Gastrocnemius medialis (tissue), 4 donors: ENCODE measurements around the gene RFXAP.

Experiments used
- CTCF ChIP-seq, 5 experiments: fragments of 450-650 bp in 3 of 5; fragments of 200-600 bp in 2 of 5; sonication (generic) in 2 of 5; IDR thresholded peaks in 4 of 5; conservative IDR thresholded peaks in 1 of 5; 1 replicate in 4 of 5; 2 replicates in 1 of 5; pipeline ENCODE4 v1.5.1; 2016 to 2019; ENCODE audit warnings: antibody characterized with exemption in 5 of 5, mild to moderate bottlenecking in 3 of 5, moderate library complexity in 3 of 5
- POLR2A ChIP-seq, 2 donors: fragments of 450-650 bp; IDR thresholded peaks; one replicate each; pipeline ENCODE4 v1.6.1; 2017; ENCODE audit warnings: antibody characterized with exemption in 2 of 2, mild to moderate bottlenecking in 2 of 2, moderate library complexity in 2 of 2

- TF ChIP-seq CTCF (IDR thresholded peaks at IDR 0.05 in 4 of 5, conservative IDR thresholded peaks at IDR 0.05 in 1 of 5): no peak
- no peak for TF ChIP-seq POLR2A (IDR thresholded peaks at IDR 0.05)
Observed at GRCh38 chr13:36783890-36784289, 35.1 kb upstream of the RFXAP start.
